ENCODE measurements around the gene FAT1. TPM values are rescaled to one million over a fixed set of nuclear protein-coding genes. Genes with fewer than 3 reads are reported as not detected.

Gene FAT1
- total RNA-seq, 1 experiment from 2014 or later = 172 TPM

DNA sequence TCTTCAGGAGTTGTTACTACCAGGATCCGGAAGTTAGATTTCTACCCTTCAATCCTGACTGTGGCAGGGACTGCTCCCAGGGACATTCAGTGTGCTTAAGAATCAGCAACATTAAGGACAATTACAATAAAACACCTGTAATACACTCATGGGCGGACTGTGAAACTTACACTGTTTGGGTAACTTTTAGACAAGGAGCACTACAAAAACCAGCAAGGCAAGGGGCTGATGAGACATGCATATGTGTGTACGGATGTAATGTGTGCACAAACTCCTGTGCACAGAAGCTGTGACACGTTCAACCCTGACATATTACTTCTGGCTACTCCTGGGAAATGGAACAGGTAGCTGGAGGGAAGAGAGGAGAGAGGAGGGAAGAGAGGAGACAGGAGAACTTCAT, 75.8 kb downstream of the FAT1 start (continued):
- TF ChIP-seq GTF2I (CRISPR knock-in tag; conservative IDR thresholded peaks at IDR 0.05) = no peak

DNA sequence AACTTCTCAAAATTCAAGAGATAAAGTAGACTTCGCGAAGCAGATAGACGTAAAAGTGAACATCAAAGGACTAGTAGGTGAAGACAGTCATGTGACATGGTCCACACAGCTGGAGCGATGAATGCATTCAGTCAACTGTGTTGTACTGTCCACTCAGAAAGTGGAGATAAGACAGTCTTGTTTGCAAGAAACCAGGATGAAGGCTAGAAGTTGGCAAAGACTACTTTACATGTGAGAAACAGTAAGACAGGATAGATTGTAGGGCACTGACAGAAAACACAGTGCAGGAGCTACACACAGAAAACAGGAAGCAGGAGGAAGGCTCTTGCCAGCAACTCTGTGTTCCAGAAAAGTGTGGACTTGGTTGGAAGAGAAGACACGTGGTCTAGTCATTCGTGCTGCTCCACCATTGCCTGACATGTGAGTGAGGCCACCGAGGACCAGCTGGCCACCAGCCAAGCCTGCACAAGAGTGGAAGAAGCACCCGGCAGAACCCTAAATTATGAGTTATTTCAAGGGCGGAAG, 78.9 kb downstream of the FAT1 start:
- Mint-ChIP-seq H3K4me3 (no peak overlapping the region), H3K27ac (peak overlapping the region; percentile 40; the same call in 1 of the 2 replicates), H3K27me3 (ENCODE audit: low read depth) (no peaks in the 10 kb centered on the region), H3K9me3 (peaks cover 4% of the 10 kb centered on the region), H3K4me1 (peaks cover 45% of the 10 kb centered on the region), H3K36me3 (peaks cover 7% of the 10 kb centered on the region)
- ChIA-PET CTCF (no interaction called here), POLR2A (no interaction called here)
- TF ChIP-seq ZNF671 (CRISPR knock-in tag; IDR thresholded peaks at IDR 0.05) (no peak), GTF2I (CRISPR knock-in tag; conservative IDR thresholded peaks at IDR 0.05) (no peak), ATF1 (CRISPR knock-in tag; IDR thresholded peaks at IDR 0.05) (no peak), SOX15 (CRISPR knock-in tag; IDR thresholded peaks at IDR 0.05) (no peak), TCF7 (CRISPR knock-in tag; IDR thresholded peaks at IDR 0.05; ENCODE audit: low read depth) (no peak), ZNF423 (CRISPR knock-in tag; IDR thresholded peaks at IDR 0.05) (no peak), ZNF219 (CRISPR knock-in tag; IDR thresholded peaks at IDR 0.05; ENCODE audit: borderline replicate concordance) (no peak), SP1 (CRISPR knock-in tag; conservative IDR thresholded peaks at IDR 0.05) (no peak), ZNF317 (CRISPR knock-in tag; IDR thresholded peaks at IDR 0.05; ENCODE audit: borderline replicate concordance, low read depth) (no peak), EMX1 (CRISPR knock-in tag; IDR thresholded peaks at IDR 0.05) (no peak), OVOL2 (CRISPR knock-in tag; IDR thresholded peaks at IDR 0.05; ENCODE audit: borderline replicate concordance) (no peak)
- TF ChIP-seq, protein P1, sequence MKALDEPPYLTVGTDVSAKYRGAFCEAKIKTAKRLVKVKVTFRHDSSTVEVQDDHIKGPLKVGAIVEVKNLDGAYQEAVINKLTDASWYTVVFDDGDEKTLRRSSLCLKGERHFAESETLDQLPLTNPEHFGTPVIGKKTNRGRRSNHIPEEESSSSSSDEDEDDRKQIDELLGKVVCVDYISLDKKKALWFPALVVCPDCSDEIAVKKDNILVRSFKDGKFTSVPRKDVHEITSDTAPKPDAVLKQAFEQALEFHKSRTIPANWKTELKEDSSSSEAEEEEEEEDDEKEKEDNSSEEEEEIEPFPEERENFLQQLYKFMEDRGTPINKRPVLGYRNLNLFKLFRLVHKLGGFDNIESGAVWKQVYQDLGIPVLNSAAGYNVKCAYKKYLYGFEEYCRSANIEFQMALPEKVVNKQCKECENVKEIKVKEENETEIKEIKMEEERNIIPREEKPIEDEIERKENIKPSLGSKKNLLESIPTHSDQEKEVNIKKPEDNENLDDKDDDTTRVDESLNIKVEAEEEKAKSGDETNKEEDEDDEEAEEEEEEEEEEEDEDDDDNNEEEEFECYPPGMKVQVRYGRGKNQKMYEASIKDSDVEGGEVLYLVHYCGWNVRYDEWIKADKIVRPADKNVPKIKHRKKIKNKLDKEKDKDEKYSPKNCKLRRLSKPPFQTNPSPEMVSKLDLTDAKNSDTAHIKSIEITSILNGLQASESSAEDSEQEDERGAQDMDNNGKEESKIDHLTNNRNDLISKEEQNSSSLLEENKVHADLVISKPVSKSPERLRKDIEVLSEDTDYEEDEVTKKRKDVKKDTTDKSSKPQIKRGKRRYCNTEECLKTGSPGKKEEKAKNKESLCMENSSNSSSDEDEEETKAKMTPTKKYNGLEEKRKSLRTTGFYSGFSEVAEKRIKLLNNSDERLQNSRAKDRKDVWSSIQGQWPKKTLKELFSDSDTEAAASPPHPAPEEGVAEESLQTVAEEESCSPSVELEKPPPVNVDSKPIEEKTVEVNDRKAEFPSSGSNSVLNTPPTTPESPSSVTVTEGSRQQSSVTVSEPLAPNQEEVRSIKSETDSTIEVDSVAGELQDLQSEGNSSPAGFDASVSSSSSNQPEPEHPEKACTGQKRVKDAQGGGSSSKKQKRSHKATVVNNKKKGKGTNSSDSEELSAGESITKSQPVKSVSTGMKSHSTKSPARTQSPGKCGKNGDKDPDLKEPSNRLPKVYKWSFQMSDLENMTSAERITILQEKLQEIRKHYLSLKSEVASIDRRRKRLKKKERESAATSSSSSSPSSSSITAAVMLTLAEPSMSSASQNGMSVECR (CRISPR knock-in tag; IDR thresholded peaks at IDR 0.05; ENCODE audit: borderline replicate concordance) = no peak
- TF ChIP-seq, protein P2, sequence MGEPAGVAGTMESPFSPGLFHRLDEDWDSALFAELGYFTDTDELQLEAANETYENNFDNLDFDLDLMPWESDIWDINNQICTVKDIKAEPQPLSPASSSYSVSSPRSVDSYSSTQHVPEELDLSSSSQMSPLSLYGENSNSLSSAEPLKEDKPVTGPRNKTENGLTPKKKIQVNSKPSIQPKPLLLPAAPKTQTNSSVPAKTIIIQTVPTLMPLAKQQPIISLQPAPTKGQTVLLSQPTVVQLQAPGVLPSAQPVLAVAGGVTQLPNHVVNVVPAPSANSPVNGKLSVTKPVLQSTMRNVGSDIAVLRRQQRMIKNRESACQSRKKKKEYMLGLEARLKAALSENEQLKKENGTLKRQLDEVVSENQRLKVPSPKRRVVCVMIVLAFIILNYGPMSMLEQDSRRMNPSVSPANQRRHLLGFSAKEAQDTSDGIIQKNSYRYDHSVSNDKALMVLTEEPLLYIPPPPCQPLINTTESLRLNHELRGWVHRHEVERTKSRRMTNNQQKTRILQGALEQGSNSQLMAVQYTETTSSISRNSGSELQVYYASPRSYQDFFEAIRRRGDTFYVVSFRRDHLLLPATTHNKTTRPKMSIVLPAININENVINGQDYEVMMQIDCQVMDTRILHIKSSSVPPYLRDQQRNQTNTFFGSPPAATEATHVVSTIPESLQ (CRISPR knock-in tag; IDR thresholded peaks at IDR 0.05) = no peak
- TF ChIP-seq, protein P3, sequence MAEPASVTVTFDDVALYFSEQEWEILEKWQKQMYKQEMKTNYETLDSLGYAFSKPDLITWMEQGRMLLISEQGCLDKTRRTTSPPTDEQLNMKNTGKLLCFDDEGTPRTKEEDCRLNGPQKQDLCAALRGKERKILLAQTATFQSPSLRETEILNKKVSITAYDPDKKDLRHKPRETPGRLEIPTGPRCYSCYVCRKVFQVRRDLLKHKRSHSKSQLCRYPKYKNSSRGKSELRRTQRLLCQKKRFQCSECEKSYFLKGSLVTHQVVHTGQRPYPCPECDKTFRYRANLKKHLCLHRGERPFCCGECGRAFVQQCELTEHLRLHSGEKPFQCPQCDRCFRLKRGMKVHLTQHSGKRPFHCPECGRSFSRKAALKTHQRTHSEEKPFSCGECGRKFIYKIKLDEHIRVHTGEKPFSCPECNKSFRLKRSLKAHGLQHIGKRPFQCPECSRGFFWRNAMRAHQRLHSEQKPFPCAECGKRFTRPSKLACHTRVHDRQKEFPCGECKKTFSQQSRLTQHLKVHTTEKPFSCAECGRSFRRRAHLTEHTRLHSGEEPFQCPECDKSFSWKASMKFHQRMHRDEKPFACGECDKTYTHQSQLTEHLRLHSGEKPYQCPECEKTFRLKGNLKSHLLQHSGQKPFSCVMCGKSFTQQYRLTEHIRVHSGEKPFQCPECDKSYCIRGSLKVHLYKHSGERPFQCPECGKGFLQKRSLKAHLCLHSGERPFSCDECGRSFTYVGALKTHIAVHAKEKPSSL (CRISPR knock-in tag; conservative IDR thresholded peaks at IDR 0.05) = no peak
- TF ChIP-seq, protein P4, sequence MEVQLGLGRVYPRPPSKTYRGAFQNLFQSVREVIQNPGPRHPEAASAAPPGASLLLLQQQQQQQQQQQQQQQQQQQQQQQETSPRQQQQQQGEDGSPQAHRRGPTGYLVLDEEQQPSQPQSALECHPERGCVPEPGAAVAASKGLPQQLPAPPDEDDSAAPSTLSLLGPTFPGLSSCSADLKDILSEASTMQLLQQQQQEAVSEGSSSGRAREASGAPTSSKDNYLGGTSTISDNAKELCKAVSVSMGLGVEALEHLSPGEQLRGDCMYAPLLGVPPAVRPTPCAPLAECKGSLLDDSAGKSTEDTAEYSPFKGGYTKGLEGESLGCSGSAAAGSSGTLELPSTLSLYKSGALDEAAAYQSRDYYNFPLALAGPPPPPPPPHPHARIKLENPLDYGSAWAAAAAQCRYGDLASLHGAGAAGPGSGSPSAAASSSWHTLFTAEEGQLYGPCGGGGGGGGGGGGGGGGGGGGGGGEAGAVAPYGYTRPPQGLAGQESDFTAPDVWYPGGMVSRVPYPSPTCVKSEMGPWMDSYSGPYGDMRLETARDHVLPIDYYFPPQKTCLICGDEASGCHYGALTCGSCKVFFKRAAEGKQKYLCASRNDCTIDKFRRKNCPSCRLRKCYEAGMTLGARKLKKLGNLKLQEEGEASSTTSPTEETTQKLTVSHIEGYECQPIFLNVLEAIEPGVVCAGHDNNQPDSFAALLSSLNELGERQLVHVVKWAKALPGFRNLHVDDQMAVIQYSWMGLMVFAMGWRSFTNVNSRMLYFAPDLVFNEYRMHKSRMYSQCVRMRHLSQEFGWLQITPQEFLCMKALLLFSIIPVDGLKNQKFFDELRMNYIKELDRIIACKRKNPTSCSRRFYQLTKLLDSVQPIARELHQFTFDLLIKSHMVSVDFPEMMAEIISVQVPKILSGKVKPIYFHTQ (CRISPR knock-in tag; IDR thresholded peaks at IDR 0.05) = no peak
- TF ChIP-seq, protein P5, sequence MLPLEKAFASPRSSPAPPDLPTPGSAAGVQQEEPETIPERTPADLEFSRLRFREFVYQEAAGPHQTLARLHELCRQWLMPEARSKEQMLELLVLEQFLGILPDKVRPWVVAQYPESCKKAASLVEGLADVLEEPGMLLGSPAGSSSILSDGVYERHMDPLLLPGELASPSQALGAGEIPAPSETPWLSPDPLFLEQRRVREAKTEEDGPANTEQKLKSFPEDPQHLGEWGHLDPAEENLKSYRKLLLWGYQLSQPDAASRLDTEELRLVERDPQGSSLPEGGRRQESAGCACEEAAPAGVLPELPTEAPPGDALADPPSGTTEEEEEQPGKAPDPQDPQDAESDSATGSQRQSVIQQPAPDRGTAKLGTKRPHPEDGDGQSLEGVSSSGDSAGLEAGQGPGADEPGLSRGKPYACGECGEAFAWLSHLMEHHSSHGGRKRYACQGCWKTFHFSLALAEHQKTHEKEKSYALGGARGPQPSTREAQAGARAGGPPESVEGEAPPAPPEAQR (CRISPR knock-in tag; IDR thresholded peaks at IDR 0.05) = no peak
- DNase-seq (ENCODE audit: low spot score) (no peak), ATAC-seq (no peak)

All from WTC11 (cell line).